GM18498 (cell line): ENCODE measurements around the gene DKK1.

Experiments used
- ATAC-seq: cut with Tn5 transposase; IDR thresholded peaks from one replicate; pipeline ENCODE4 v1.9.1; 2021; ENCODE audit warnings: mild to moderate bottlenecking, moderate library complexity; ENCODE audit not compliant: unreplicated experiment

The DKK1 gene

GRCh38 chr10:52313933-52314821, at the start of gene DKK1:
DKK1 (plus strand) TSS chr10:52314281; CDS start chr10:52314435, 154 bp downstream.
- ATAC-seq = no peak

DNA sequence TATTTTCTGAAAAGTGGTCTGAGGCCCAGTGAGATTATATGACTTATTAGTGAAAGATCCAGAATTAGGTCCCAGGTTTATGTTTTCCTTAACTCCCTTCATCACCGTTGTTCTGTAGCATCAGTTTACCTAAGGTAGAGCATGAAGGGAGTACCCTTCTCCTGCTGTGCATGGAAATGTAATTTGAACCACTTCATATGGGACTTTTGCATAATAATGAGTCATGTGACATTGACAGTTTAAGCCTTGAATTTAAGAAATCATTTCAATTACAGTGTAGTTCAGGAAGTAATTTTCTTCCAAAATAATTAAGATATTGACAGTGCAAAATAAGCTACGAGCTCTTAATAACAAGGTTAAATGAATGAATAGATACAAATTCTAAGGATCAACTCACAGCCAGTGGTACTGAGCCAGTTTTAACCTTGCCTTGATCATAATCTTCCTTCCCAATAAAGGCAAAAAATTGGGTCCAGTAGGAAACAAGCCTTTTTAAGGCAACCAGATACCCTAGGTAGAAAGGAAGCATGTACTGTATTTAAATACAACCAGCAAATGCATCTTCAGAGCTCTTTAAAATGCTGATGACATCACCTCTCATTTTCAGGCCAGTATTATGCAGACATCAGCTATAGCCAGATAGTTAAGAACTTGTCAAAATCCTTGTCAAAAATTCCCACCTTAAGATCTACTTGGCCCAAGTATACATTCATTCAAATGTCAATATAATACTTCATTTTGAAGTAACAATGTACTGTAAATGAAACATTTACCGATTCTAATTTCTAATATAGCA, 48.8 kb upstream of the DKK1 start:
- no peak for ATAC-seq

GRCh38 chr10:52266858-52267257, 47.2 kb upstream of the DKK1 start:
- no peak for ATAC-seq

DNA sequence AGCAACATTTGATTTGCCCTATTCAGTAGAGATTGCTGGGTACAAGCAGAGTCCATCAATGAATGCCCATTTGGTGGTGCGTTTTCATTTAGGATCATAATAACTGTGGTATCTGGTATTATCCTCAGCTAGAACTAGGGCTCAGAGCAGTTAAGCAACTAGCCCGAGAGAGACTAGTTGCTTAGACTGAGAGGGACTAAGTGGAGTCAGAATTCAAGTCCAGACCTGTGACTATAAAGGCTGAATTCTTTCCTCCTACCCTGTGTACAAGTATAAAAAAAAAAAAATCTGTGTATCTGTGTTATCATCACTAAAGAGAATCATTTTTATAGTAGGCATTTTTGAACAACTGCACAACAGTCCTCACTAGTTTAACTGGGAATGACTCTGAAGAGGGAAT, 45.3 kb upstream of the DKK1 start:
- ATAC-seq = no peak

- no peak for ATAC-seq
These were observed 44.8 kb upstream of the DKK1 start for GRCh38 chr10:52269233-52269632.

- ATAC-seq = no peak
These were observed 37.9 kb upstream of the DKK1 start for GRCh38 chr10:52276163-52276562.

DNA sequence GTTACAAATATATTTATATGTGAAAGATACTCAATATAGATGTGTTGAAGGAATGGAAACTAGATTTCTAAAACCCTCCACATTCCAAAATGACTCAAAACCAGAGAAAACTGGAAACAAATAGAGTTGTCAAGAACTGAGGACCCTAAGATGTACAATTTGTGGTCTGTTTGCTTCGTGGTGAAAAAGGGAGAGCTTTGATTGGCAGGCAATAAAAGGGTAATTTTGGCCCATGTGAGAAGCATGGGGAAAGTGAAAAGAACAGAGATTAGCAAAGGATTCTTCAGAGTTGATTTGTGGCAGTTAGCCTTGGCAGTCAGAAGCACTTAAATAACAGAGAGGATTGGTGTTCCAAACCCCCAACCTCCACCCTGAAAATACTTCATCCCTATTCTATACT, 37.1 kb upstream of the DKK1 start:
- no peak for ATAC-seq

- ATAC-seq = no peak
These were observed 34.5 kb upstream of the DKK1 start for GRCh38 chr10:52279546-52279945.

DNA sequence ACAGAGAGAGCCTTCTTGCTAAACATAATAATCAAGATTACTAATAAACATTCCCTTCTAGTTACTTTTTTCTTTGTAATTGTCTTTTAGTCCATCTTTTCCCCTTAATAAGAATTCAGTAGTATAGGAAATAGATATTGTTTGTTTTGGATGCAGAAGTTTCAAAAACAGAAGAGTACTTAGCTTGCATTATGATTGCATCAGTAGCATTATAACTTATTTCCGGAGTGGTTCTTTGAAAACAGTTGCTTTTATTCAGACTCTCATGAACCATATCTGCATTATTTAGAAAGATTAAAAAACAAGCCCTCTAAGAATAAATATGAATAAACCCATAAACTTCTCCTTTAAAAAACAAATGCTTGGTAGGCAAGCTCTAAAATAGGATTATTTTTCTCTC, 34.0 kb upstream of the DKK1 start:
- no peak for ATAC-seq

- ATAC-seq = no peak
These were observed 30.9 kb upstream of the DKK1 start for GRCh38 chr10:52283174-52283573.

DNA sequence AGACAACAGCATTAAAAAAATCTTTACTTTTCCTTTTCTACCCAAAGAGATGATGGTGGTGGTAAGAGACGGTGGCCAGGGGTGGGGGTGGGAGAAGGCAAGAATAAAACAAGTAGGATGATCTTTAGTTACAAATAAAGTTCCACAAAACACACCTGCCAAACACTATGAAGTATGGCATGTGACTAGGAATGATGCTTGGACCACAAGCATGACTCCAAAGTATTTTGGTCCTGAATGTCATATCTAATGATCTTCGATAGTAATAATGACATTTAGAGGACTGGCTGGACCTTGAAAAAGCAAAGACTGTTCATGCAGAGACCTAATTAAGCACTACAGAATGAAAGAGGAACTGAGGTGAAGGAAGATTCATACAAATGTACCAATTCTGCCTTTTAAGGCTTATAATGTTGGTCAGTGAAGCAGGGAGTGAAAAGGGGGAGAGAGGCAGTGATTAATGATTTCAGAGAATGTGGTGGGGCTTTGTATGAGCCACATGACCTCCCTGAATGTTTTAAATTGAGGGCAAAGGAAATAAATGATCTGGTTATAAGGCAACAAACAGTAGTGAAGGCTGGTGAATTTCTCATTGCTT, 29.6 kb upstream of the DKK1 start:
- no peak for ATAC-seq

DNA sequence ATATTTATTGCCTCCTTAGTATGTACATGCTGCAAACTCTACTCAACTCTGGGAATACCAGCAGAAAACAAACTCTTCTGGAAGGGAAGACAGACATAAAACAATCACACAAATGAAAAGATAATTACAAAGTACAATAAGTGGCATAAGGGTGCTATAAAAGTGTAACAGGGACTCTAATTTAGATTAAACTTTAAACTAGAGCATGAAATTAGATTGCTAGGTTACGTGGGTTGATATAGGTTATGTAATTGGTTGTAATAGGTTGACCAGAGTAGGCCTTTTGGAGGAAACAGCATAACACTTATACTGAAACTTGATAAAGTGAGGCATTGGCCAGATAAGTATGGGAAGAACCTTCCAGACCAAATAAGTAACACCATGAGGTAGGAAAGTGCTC, 26.2 kb upstream of the DKK1 start:
- ATAC-seq = no peak

DNA sequence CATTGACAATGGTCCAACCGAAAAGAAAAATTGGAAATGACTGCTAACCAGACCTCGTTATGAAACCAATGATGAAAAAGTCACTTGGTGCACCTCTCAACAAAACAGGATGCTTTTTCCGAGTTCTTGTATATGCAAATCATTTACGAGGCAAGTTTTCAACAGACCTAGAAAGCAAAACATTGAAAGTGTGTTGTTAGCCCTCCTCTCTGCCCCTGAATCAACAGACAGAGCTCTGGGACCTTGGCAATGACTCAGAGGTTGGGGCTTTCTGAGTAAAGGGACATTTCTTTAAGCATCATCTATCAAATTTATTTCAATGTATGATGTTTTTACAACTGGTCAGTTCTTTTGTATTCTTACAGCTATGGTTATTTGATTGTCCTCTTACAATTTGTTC, 16.3 kb upstream of the DKK1 start:
- no peak for ATAC-seq

DNA sequence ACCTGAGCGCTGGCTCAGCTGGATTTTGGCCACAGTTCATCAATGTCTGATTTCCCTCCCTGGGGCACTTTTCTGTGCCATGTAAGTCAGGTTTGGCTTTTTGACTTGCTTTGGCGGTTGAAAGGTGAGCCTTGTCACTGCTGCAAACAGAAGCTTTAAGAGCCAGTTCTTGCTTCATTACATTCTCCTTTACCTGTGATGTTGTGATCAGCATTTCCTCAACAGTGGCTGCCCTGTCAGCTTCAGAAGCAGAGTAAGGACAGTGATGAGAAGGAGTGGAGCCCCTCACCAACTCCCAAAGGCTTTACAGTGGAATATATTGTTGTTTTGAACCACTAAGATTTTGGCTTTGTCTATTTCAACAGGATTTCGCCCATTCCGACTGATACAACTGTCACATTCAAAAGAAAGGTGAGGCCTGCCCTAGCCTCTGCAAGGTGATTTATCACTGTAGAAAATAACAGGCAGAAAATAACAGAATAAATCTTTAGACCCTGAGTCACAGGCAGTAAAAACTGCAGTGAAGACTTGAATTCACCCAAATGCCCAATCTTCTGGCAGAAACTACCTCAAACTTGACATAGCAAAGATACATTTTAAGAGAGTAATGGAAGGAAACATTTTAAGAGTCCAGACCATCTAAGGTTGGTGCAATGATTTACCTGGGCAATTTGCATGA, 13.3 kb upstream of the DKK1 start:
- ATAC-seq = no peak

- ATAC-seq = peak; percentile 93
These were observed 5.6 kb upstream of the DKK1 start for GRCh38 chr10:52308251-52309031.

DNA sequence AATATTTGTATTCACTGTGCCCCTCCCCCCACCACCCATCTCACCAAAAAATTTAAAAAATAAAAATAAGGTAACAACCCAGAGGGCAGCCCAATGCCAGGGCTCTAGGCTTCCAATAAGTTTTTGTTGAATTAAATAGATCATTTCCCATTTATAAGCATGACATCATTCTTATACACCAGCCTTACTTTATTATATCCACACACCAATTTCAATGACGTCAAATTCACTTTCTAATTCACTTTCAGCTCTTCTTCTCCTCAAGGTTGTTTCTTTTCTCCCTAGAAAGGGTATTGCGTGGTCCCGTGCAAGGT, 1.2 kb upstream of the DKK1 start:
- ATAC-seq = no peak

DNA sequence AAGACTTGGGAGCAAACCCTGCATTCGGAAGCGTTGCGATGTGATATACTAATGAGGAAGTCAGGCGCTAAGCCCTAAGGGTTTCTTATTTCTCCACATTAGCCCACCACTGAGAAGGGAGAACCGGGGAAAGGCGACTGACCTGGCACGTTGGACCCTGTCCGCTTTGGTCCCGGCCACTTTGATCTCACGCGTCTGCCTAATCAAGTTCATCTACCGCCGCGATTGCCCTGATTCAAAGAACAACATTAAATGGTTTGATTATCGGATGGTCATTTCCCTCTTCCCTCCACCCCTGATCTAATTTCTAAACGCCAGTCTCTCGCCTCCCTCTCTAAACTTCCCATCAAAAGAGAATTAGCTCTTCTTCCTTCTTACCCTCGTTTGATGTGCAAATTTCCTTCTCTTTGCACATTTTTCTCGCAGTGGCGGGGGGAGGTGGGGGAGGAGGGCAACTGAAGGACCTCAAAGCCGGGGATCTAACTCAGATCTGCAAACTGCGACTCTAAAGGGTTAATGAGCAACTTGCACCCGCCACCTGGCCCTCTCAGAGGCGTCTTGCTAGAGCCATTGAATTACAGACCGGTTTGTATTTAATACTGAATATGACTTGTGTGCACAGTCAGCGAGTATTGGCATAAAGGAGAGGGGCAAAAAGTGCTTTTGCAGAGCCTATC, 687 bp upstream of the DKK1 start:
- no peak for ATAC-seq

- no peak for ATAC-seq
These were observed 906 bp downstream of the DKK1 start for GRCh38 chr10:52314822-52315552.

GRCh38 chr10:52316001-52316400, 1.9 kb downstream of the DKK1 start:
- ATAC-seq = no peak
